H9 (cell line): ENCODE measurements around the gene PDHX. TPM values are rescaled to one million over a fixed set of nuclear protein-coding genes. Genes with fewer than 3 reads are reported as not detected.

ENCODE experiments used
- DNase-seq: peaks from one replicate; pipeline ENCODE4 v3.0.0-alpha.2; 2017
- H2AFZ ChIP-seq: one replicate; pipeline ENCODE4 v1.6.1; 2013; ENCODE audit warnings: mild to moderate bottlenecking, low read length, control low read depth, moderate library complexity
- H2AK5ac ChIP-seq: 2 replicates; pipeline ENCODE4 v1.6.1; 2013; ENCODE audit warnings: low read length, control low read depth, mixed read lengths; ENCODE audit not compliant: insufficient read length
- H2BK120ac ChIP-seq: one replicate; pipeline ENCODE4 v1.6.1; 2013; ENCODE audit warnings: low read depth, mild to moderate bottlenecking, low read length, control low read depth, inconsistent platforms; ENCODE audit not compliant: poor library complexity, severe bottlenecking
- H2BK12ac ChIP-seq: 2 replicates; pipeline ENCODE4 v1.6.1; 2013; ENCODE audit warnings: low read length, control low read depth, mixed read lengths, low read depth; ENCODE audit not compliant: insufficient read length
- H2BK15ac ChIP-seq: 2 replicates; pipeline ENCODE4 v1.6.1; 2013; ENCODE audit warnings: low read depth, low read length, control low read depth
- H2BK20ac ChIP-seq: one replicate; pipeline ENCODE4 v1.6.1; 2013; ENCODE audit warnings: low read depth, mild to moderate bottlenecking, low read length, control low read depth, inconsistent platforms; ENCODE audit not compliant: poor library complexity, severe bottlenecking
- H2BK5ac ChIP-seq: 2 replicates; pipeline ENCODE4 v1.6.1; 2013; ENCODE audit warnings: low read length, control low read depth, mixed read lengths; ENCODE audit not compliant: insufficient read length
- H3K14ac ChIP-seq: 2 replicates; pipeline ENCODE4 v1.6.1; 2013; ENCODE audit warnings: low read length, control low read depth; ENCODE audit not compliant: insufficient read depth
- H3K18ac ChIP-seq: 2 replicates; pipeline ENCODE4 v1.6.1; 2013; ENCODE audit warnings: low read depth, mild to moderate bottlenecking, mixed read lengths, low read length, control low read depth; ENCODE audit not compliant: insufficient read length
- H3K23ac ChIP-seq: 2 replicates; pipeline ENCODE4 v1.6.1; 2013; ENCODE audit warnings: low read length, control low read depth, mixed read lengths, low read depth; ENCODE audit not compliant: insufficient read length
- H3K23me2 ChIP-seq: 2 replicates; pipeline ENCODE4 v1.6.1; 2013; ENCODE audit warnings: low read depth, mild to moderate bottlenecking, mixed read lengths, low read length, control low read depth; ENCODE audit not compliant: insufficient read length, poor library complexity, severe bottlenecking
- H3K27ac ChIP-seq: 2 replicates; pipeline ENCODE4 v1.5.1; 2013; ENCODE audit warnings: low read length, control low read depth, mixed read lengths, low read depth; ENCODE audit not compliant: insufficient read length
- H3K27me3 ChIP-seq: 2 replicates; pipeline ENCODE4 v1.6.1; 2013; ENCODE audit warnings: low read length, control low read depth, inconsistent platforms; ENCODE audit not compliant: insufficient read depth
- H3K4ac ChIP-seq: 2 replicates; pipeline ENCODE4 v1.6.1; 2013; ENCODE audit warnings: low read depth, mild to moderate bottlenecking, control low read depth, inconsistent platforms, low read length, moderate library complexity
- H3K4me1 ChIP-seq: 2 replicates; pipeline ENCODE4 v1.6.1; 2013; ENCODE audit warnings: low read length, control low read depth, inconsistent platforms; ENCODE audit not compliant: insufficient read depth
- H3K4me2 ChIP-seq: 2 replicates; pipeline ENCODE4 v1.6.1; 2013; ENCODE audit warnings: low read length, control low read depth, mixed read lengths; ENCODE audit not compliant: insufficient read length, insufficient read depth
- H3K56ac ChIP-seq: 2 replicates; pipeline ENCODE4 v1.6.1; 2013; ENCODE audit warnings: low read depth, mild to moderate bottlenecking, mixed read lengths, low read length, control low read depth; ENCODE audit not compliant: insufficient read length
- H3K79me1 ChIP-seq: 2 replicates; pipeline ENCODE4 v1.6.1; 2013; ENCODE audit warnings: low read depth, mild to moderate bottlenecking, moderate library complexity, low read length, control low read depth, inconsistent platforms; ENCODE audit not compliant: insufficient read depth, poor library complexity, severe bottlenecking
- H3K79me2 ChIP-seq: 2 replicates; pipeline ENCODE4 v1.6.1; 2013; ENCODE audit warnings: low read length, control low read depth, inconsistent platforms; ENCODE audit not compliant: insufficient read depth
- H3K9ac ChIP-seq: 2 replicates; pipeline ENCODE4 v1.6.1; 2013; ENCODE audit warnings: low read length, control low read depth, mixed read lengths; ENCODE audit not compliant: insufficient read length; ENCODE audit errors: extremely low read depth
- H3K9me3 ChIP-seq: one replicate; pipeline ENCODE4 v1.6.1; 2013; ENCODE audit warnings: low read depth, low read length, inconsistent platforms; ENCODE audit not compliant: control insufficient read depth
- H3T11ph ChIP-seq: one replicate; pipeline ENCODE4 v1.6.1; 2013; ENCODE audit warnings: mild to moderate bottlenecking, low read length, control low read depth, inconsistent platforms
- H4K20me1 ChIP-seq: one replicate; pipeline ENCODE4 v1.6.1; 2013; ENCODE audit not compliant: control insufficient read depth, insufficient read length, insufficient read depth
- H4K5ac ChIP-seq: 2 replicates; pipeline ENCODE4 v1.6.1; 2013; ENCODE audit warnings: low read depth, mild to moderate bottlenecking, mixed read lengths, low read length, control low read depth; ENCODE audit not compliant: insufficient read length
- H4K8ac ChIP-seq: replicated peaks from 2 replicates; pipeline ENCODE4 v1.6.1; 2013; ENCODE audit warnings: low read length, control low read depth, mixed read lengths, low read depth; ENCODE audit not compliant: insufficient read length
- H4K91ac ChIP-seq: 2 replicates; pipeline ENCODE4 v1.6.1; 2013; ENCODE audit warnings: low read depth, mild to moderate bottlenecking, moderate library complexity, mixed read lengths, low read length, control low read depth; ENCODE audit not compliant: insufficient read length
- H3K27ac Mint-ChIP-seq, 3 experiments: 2 replicates in 2 of 3; 3 replicates in 1 of 3; pipeline ENCODE4 v1.8.0; 2020 to 2021; ENCODE audit warnings: mixed read lengths in 3 of 3, mild to moderate bottlenecking in 1 of 3, moderate library complexity in 1 of 3
- H3K27me3 Mint-ChIP-seq: 2 replicates; pipeline ENCODE4 v1.8.0; 2021; ENCODE audit warnings: low read depth, mild to moderate bottlenecking, moderate library complexity, mixed read lengths
- H3K36me3 Mint-ChIP-seq, 3 experiments: 2 replicates in 2 of 3; 3 replicates in 1 of 3; pipeline ENCODE4 v1.8.0; 2020 to 2021; ENCODE audit warnings: low read depth in 3 of 3, mixed read lengths in 3 of 3; ENCODE audit not compliant: insufficient read depth in 1 of 3
- H3K4me1 Mint-ChIP-seq, 2 experiments: 2 replicates each; pipeline ENCODE4 v1.8.0; 2020; ENCODE audit warnings: mixed read lengths in 2 of 2
- H3K4me3 Mint-ChIP-seq, 2 experiments: 2 replicates in 1 of 2; 3 replicates in 1 of 2; pipeline ENCODE4 v1.8.0; 2020 to 2021; ENCODE audit warnings: mild to moderate bottlenecking in 2 of 2, mixed read lengths in 2 of 2, moderate library complexity in 1 of 2
- H3K9me3 Mint-ChIP-seq, 2 experiments: 2 replicates in 1 of 2; 3 replicates in 1 of 2; pipeline ENCODE4 v1.8.0; 2020; ENCODE audit warnings: mild to moderate bottlenecking in 2 of 2, mixed read lengths in 2 of 2, moderate library complexity in 1 of 2
- CTCF ChIP-seq: fragments of 200-600 bp; sonication (generic); conservative IDR thresholded peaks from 3 replicates; pipeline ENCODE4 v1.8.0; 2021; ENCODE audit warnings: antibody characterized with exemption, mild to moderate bottlenecking
- WGBS: extraction: QIAGEN DNeasy Blood & Tissue Kit; methylation state at CpG from one replicate; pipeline ENCODE4 v1.1.7; 2013; ENCODE audit warnings: missing lambda C conversion rate, low lambda C conversion rate, mixed read lengths; ENCODE audit not compliant: insufficient read length; ENCODE audit errors: extremely low coverage; 5-methylcytosine and 5-hydroxymethylcytosine counted together
- total RNA-seq: library from RNA; stranded (reverse); gene quantifications from 2 replicates; pipeline ENCODE4 v1.2.1, GENCODE V29; 2021

Gene PDHX
- total RNA-seq, 1 experiment from 2014 or later = 40.1 TPM

- no peak overlapping the region for H2BK120ac ChIP-seq
- Mint-ChIP-seq H3K4me3 (no peak overlapping the region), H3K9me3 (no peaks in the 10 kb centered on the region), H3K36me3 (peaks cover 0 to 4% (median 1%) of the 10 kb centered on the region in 3 experiments; a peak in 3 of 7 replicates), H3K4me1 (no peaks in the 10 kb centered on the region), H3K27me3 (no peaks in the 10 kb centered on the region), H3K27ac (no peak overlapping the region)
- H4K20me1 ChIP-seq = no peaks in the 10 kb centered on the region
- no peaks in the 10 kb centered on the region for H3K27me3 ChIP-seq
- no peaks in the 10 kb centered on the region for H3K79me1 ChIP-seq
- H3K23me2 ChIP-seq = no peaks in the 10 kb centered on the region
- no peak overlapping the region for H4K8ac ChIP-seq
- no peak overlapping the region for H3K4ac ChIP-seq
- H3T11ph ChIP-seq = no peak overlapping the region
- no peaks in the 10 kb centered on the region for H3K79me2 ChIP-seq
- no peak overlapping the region for H2AFZ ChIP-seq
- no peak overlapping the region for H3K27ac ChIP-seq
- DNase-seq = no peak
- H3K4me2 ChIP-seq = no peak overlapping the region
- no peak overlapping the region for H2BK12ac ChIP-seq
- no peak overlapping the region for H4K5ac ChIP-seq
- H3K56ac ChIP-seq = no peak overlapping the region
- H2BK5ac ChIP-seq = no peak overlapping the region
- no peak for TF ChIP-seq CTCF
- no peak overlapping the region for H3K14ac ChIP-seq
- H3K9ac ChIP-seq = no peak overlapping the region
- H2AK5ac ChIP-seq = no peak overlapping the region
- no peaks in the 10 kb centered on the region for H3K9me3 ChIP-seq
- no peak overlapping the region for H4K91ac ChIP-seq
- no peak overlapping the region for H3K23ac ChIP-seq
- H3K18ac ChIP-seq = no peak overlapping the region
- H2BK20ac ChIP-seq = no peak overlapping the region
- H2BK15ac ChIP-seq = no peak overlapping the region
- WGBS = no CpG with 5 or more reads among the region's 2 CpGs
- no peaks in the 10 kb centered on the region for H3K4me1 ChIP-seq
Measured at GRCh38 chr11:34990916-34991315, 74.5 kb downstream of the PDHX start.
